GM12878 (cell line): ENCODE measurements around the gene KLF9. TPM values are rescaled to one million over a fixed set of nuclear protein-coding genes. Genes with fewer than 3 reads are reported as not detected.

ENCODE experiments used
- IKZF1 ChIP-seq: fragments of 450-650 bp; conservative IDR thresholded peaks from 2 replicates; pipeline ENCODE4 v1.6.1; 2017; ENCODE audit warnings: antibody characterized with exemption, mild to moderate bottlenecking
- LARP7 ChIP-seq: fragments of 450-650 bp; IDR thresholded peaks from 2 replicates; pipeline ENCODE4 v1.6.1; 2017; ENCODE audit warnings: mild to moderate bottlenecking
- NKRF ChIP-seq: fragments of 450-650 bp; conservative IDR thresholded peaks from 2 replicates; pipeline ENCODE4 v1.6.1; 2017; ENCODE audit warnings: mild to moderate bottlenecking, moderate library complexity
- NR2F1 ChIP-seq: fragments of 450-650 bp; conservative IDR thresholded peaks from 2 replicates; pipeline ENCODE4 v1.6.1; 2017; ENCODE audit warnings: mild to moderate bottlenecking
- STAT3 ChIP-seq: IDR thresholded peaks from 2 replicates; pipeline ENCODE4 v1.6.1; 2011; ENCODE audit warnings: low read depth, low read length, improper control_type of control experiment
- ZBED1 ChIP-seq: IDR thresholded peaks from 2 replicates; pipeline ENCODE4 v1.6.1; 2016; ENCODE audit warnings: borderline replicate concordance
- polyA plus RNA-seq, 11 experiments: library from polyadenylated mRNA; depleted of rRNA in 4 of 11; unstranded in 6 of 11; stranded (reverse) in 5 of 11; fragments of >200 nt; fragmentation: Nextera tagmentation in 4 of 11; fragmentation: Illumina TruSeq in 1 of 11; extraction: Ambion mirVana in 4 of 11; extraction: Trizol in 1 of 11; gene quantifications; 1 replicate in 1 of 11; 2 replicates in 10 of 11; pipeline versions ENCODE4 v1.2.1 to v1.2.3, GENCODE V29; 2011 to 2016; ENCODE audit warnings: inconsistent platforms in 2 of 11, missing spikeins in 2 of 11, low read depth in 1 of 11
- total RNA-seq, 4 experiments: library from RNA; depleted of rRNA in 3 of 4; stranded (reverse); fragments of >200 nt in 3 of 4; fragmentation: Illumina TruSeq in 1 of 4; extraction: Trizol in 1 of 4; gene quantifications; 2 replicates each; pipeline versions ENCODE4 v1.2.1 to v1.2.3, GENCODE V29; 2013 to 2021
- TF ChIP-seq, protein P1 (sequence below): fragments of 450-650 bp; IDR thresholded peaks from 2 replicates; pipeline ENCODE4 v1.6.1; 2016; ENCODE audit warnings: mild to moderate bottlenecking, moderate library complexity, borderline replicate concordance

Gene KLF9
- total and polyA plus RNA-seq, 10 of the 15 experiments (the other 5 are each of a cell fraction or from before 2014, with no cell fraction given) = 0.09 to 0.96 (median 0.83) TPM

- TF ChIP-seq, protein P1, sequence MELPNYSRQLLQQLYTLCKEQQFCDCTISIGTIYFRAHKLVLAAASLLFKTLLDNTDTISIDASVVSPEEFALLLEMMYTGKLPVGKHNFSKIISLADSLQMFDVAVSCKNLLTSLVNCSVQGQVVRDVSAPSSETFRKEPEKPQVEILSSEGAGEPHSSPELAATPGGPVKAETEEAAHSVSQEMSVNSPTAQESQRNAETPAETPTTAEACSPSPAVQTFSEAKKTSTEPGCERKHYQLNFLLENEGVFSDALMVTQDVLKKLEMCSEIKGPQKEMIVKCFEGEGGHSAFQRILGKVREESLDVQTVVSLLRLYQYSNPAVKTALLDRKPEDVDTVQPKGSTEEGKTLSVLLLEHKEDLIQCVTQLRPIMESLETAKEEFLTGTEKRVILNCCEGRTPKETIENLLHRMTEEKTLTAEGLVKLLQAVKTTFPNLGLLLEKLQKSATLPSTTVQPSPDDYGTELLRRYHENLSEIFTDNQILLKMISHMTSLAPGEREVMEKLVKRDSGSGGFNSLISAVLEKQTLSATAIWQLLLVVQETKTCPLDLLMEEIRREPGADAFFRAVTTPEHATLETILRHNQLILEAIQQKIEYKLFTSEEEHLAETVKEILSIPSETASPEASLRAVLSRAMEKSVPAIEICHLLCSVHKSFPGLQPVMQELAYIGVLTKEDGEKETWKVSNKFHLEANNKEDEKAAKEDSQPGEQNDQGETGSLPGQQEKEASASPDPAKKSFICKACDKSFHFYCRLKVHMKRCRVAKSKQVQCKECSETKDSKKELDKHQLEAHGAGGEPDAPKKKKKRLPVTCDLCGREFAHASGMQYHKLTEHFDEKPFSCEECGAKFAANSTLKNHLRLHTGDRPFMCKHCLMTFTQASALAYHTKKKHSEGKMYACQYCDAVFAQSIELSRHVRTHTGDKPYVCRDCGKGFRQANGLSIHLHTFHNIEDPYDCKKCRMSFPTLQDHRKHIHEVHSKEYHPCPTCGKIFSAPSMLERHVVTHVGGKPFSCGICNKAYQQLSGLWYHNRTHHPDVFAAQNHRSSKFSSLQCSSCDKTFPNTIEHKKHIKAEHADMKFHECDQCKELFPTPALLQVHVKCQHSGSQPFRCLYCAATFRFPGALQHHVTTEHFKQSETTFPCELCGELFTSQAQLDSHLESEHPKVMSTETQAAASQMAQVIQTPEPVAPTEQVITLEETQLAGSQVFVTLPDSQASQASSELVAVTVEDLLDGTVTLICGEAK = no peak
- TF ChIP-seq IKZF1 = peak; percentile 94
- TF ChIP-seq LARP7 = peak; percentile 82; the same call in 1 of the 2 replicates
- TF ChIP-seq NR2F1 = peak; percentile 46
- TF ChIP-seq ZBED1 = no peak
- no peak for TF ChIP-seq STAT3
- TF ChIP-seq NKRF = peak; percentile 43; the same call in 1 of the 2 replicates
Measured at GRCh38 chr9:70413464-70413798, 1.0 kb downstream of the KLF9 start (continued).
